SK-N-SH treated with all-trans-retinoic acid at 6 μM for 48 hours (cell line): ENCODE results near the gene FAT1.

Experiments
- ARNTL ChIP-seq: fragments of 450-650 bp; formaldehyde crosslinking; IDR thresholded peaks from 2 replicates; pipeline ENCODE4 v1.5.0; 2020; ENCODE audit warnings: low read depth, mild to moderate bottlenecking, moderate library complexity, borderline replicate concordance
- CSDC2 ChIP-seq: fragments of 250-450 bp; sonication (Bioruptor Pico); IDR thresholded peaks from 2 replicates; pipeline ENCODE4 v1.5.0; 2020; ENCODE audit warnings: mild to moderate bottlenecking, moderate library complexity
- CSRNP3 ChIP-seq: fragments of 250-450 bp; sonication (Bioruptor Pico); IDR thresholded peaks from 2 replicates; pipeline ENCODE4 v1.5.1; 2021; ENCODE audit warnings: mild to moderate bottlenecking, moderate library complexity
- ESRRG ChIP-seq: fragments of 250-450 bp; sonication (Bioruptor Pico); IDR thresholded peaks from 2 replicates; pipeline ENCODE4 v1.6.1; 2021; ENCODE audit warnings: mild to moderate bottlenecking
- GLIS3 ChIP-seq: fragments of 250-450 bp; sonication (Bioruptor Pico); IDR thresholded peaks from 2 replicates; pipeline ENCODE4 v1.5.0; 2020; ENCODE audit warnings: mild to moderate bottlenecking, moderate library complexity
- ISL1 ChIP-seq: fragments of 250-450 bp; sonication (Bioruptor Pico); IDR thresholded peaks from 2 replicates; pipeline ENCODE4 v2.1.2; 2022; ENCODE audit warnings: mild to moderate bottlenecking, moderate library complexity
- OSR1 ChIP-seq: fragments of 250-450 bp; sonication (Bioruptor Pico); IDR thresholded peaks from 2 replicates; pipeline ENCODE4 v1.8.0; 2022; ENCODE audit warnings: moderate library complexity, mild to moderate bottlenecking, inconsistent platforms
- PATZ1 ChIP-seq: fragments of 250-450 bp; sonication (Bioruptor Pico); IDR thresholded peaks from 2 replicates; pipeline ENCODE4 v1.8.0; 2020; ENCODE audit warnings: mild to moderate bottlenecking, moderate library complexity, borderline replicate concordance
- PPARA ChIP-seq: fragments of 250-450 bp; sonication (Bioruptor Pico); IDR thresholded peaks from 2 replicates; pipeline ENCODE4 v1.5.0; 2020; ENCODE audit warnings: mild to moderate bottlenecking, borderline replicate concordance
- TSHZ2 ChIP-seq: fragments of 250-450 bp; sonication (Bioruptor Pico); IDR thresholded peaks from 2 replicates; pipeline ENCODE4 v1.5.0; 2020; ENCODE audit warnings: mild to moderate bottlenecking, moderate library complexity
- ZFP30 ChIP-seq: fragments of 450-650 bp; formaldehyde crosslinking; IDR thresholded peaks from 2 replicates; pipeline ENCODE4 v1.5.0; 2022; ENCODE audit warnings: mild to moderate bottlenecking, moderate library complexity

- TF ChIP-seq ISL1 (no peak), CSRNP3 (CRISPR knock-in tag) (no peak), ARNTL (CRISPR knock-in tag) (no peak), PATZ1 (no peak), CSDC2 (CRISPR knock-in tag) (no peak), GLIS3 (CRISPR knock-in tag) (no peak), PPARA (no peak), OSR1 (no peak), ESRRG (CRISPR knock-in tag) (no peak), ZFP30 (CRISPR knock-in tag) (no peak), TSHZ2 (CRISPR knock-in tag) (no peak)
These were observed 44.1 kb upstream of the FAT1 start for GRCh38 chr4:186767794-186768193.
